NCI-H1105 treated with DMSO at 0.1 percent for 48 hours (cell line): ENCODE measurements around the gene SIT1.

Experiments
- DNase-seq: peaks from one replicate; lab custom pipeline; 2025; lab: John Stamatoyannopoulos, UW

SIT1 gene

DNA sequence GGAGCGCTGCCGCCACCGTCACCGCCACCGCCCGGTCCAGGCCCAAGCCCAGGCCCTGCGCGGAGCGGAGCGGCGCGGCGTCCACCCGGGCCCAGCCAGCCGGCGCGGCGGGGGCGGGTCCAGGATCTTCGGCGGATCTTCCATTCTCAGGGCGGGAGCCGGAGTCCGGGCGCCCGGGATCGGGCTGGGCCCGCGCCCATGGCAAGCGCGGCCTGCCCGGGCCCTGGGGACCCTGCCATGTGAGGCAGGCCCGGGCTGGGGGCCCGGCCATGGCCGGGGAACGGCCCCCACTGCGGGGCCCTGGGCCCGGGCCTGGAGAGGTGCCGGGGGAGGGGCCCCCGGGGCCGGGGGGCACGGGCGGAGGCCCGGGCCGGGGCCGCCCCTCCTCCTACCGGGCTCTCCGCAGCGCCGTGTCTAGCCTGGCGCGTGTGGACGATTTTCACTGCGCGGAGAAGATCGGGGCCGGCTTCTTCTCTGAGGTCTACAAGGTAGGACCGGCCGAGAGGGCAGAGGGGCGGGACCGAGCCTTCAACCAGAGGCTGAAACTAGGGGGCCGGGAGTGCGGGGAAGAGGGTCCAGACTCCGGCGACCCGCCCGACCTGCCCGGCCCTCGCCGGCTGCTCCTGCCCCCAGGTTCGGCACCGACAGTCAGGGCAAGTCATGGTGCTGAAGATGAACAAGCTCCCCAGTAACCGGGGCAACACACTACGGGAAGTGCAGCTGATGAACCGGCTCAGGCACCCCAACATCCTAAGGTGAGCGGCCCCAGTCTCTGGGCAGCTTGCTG lies 45.2 kb downstream of the SIT1 start:
- DNase-seq: peak; percentile 23

DNA sequence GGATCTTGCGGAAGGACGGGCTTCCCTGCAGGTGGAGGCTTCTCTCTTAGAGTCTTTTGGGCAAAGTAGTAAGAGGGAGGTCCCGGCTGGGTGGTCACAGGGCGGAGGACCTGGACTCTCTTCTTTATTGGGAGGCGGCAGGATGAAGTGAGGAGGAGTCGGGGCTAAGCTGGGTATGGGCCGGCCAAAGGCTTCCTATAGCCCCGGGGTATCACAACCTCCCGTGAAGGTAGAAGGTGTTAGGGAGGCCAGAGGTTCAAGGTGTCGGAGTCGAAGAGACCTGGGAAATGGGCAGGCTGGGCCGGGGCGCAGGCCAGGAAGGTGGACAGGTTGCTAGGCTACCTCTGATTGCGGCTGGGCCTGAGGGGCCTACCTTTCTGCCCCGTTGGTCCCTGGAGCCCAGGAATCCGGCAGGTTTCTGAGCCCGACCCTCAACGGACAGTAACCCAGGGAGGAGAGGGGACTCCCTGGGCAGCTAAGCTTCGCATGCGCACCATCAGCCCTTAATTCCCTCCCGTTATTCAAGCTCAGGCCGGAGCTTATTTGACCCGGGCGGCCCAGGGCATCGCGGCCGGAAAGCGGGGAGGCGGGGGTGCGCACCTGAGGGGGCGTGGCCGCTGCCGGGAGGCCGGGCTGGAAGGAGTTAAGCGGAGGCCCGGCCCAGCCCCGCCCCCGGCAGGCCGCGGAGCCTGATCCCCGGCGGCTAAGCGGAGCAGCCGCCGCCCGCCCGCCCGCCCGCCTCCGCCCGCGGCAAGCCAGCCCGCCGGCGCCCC lies 46.0 kb downstream of the SIT1 start, which contains the start of gene TESK1:
TSS of gene TESK1 (plus strand) at position 685 of the 773 bp plus-strand sequence. CDS start 358 bp downstream, outside the sequence.
- DNase-seq: peak; percentile 51

- DNase-seq: peak; percentile 98
These were observed 46.6 kb downstream of the SIT1 start for GRCh38 chr9:35603986-35604577.

- no peak for DNase-seq
These were observed 47.2 kb downstream of the SIT1 start for GRCh38 chr9:35603506-35603985.

GRCh38 chr9:35599763-35600604 lies 50.7 kb downstream of the SIT1 start:
- no peak for DNase-seq
